Activated CD4-positive, alpha-beta T cell treated with anti-CD3 and anti-CD28 coated beads, Interleukin-2, amount 10 ng/mL, durations not matched to agents 24 days and 14 days (primary cell): ENCODE results near the gene WDR47. TPM values are rescaled to one million over a fixed set of nuclear protein-coding genes. Genes with fewer than 3 reads are reported as not detected.
"Not testable (repeated sequence)": the region's sequence is repeated elsewhere in the genome, so short reads cannot be mapped to it uniquely, and the experiment has no call there.

Source experiments
- DNase-seq: peaks from one replicate; pipeline ENCODE4 v3.0.0; 2022
- H3K27ac Mint-ChIP-seq: one replicate; pipeline ENCODE4 v1.8.0; 2022; ENCODE audit warnings: mild to moderate bottlenecking, mixed read lengths
- H3K27me3 Mint-ChIP-seq: one replicate; pipeline ENCODE4 v1.8.0; 2022; ENCODE audit warnings: mixed read lengths
- H3K36me3 Mint-ChIP-seq: one replicate; pipeline ENCODE4 v1.8.0; 2022; ENCODE audit warnings: low read depth, mild to moderate bottlenecking, mixed read lengths
- H3K4me1 Mint-ChIP-seq: one replicate; pipeline ENCODE4 v1.8.0; 2021; ENCODE audit warnings: mixed read lengths
- H3K4me3 Mint-ChIP-seq: one replicate; pipeline ENCODE4 v1.8.0; 2022; ENCODE audit warnings: mild to moderate bottlenecking, moderate library complexity, mixed read lengths
- H3K9me3 Mint-ChIP-seq: one replicate; pipeline ENCODE4 v1.8.0; 2021; ENCODE audit warnings: mixed read lengths
- intact Hi-C: fragments of 100-400 bp; cut with micrococcal nuclease; formaldehyde crosslinking; loops from one replicate; pipeline ENCODE4 v1.15.1; 2023
- total RNA-seq: library from RNA; stranded (reverse); gene quantifications from 2 replicates; pipeline ENCODE4 v1.2.3, GENCODE V29; 2022

WDR47 gene
- total RNA-seq, 1 donor from 2014 or later, result 14.0 TPM

DNA sequence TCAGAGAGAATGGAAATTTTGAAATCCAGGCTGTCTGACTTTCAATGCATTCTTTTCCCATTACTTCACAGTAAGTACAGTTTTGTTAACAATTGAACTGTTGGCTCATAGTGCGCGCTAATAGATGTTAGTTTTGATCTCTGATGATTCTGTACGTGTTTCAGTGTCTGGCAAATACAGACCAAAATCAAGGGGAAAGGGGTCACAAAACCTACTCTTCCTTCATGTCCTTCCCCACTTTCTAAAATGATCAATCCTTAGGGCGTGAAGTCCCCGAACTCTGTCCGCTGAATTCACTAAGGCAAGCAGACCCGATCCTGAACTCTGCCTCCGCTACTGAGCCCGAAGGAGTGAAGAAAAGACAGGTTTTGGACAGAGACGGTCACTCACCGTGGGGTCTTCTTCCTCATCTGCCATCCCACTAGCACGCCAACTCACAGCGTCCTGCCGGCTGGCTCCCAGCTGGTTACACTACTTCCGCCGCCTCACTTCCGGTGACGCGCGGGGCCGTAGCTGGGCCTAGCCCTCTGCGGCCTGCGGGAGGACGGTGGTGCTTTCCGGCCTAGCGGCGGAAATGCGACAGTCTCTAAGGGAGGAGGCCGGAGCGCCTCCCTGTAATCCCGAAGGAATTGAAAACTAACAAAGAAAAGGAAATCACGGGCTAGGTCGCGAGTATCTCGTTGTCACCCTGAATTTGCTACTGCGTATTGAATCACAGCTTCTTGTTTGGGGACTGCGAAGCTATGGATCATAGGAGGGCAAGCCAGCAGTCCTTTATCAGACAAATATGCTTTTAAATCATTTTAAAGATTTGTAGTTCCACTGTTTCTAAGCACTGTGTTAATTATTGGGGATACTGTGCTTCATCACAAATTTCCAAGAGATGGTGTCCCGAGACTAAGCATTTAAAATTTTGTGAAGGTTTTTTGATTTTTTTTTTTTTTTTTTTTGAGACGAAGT lies 33.9 kb upstream of the WDR47 start, which contains the start of gene TAF13:
TAF13 (minus strand) TSS at position 473 of the 960 bp plus-strand sequence; CDS start at position 417, 56 bp downstream.
- peaks cover 12% of the 10 kb centered on the region for H3K36me3 Mint-ChIP-seq
- DNase-seq, result peak; percentile 97
- H3K27ac Mint-ChIP-seq, result peak within 1 kb of the TSS; percentile 92
- peaks cover 10% of the 10 kb centered on the region for H3K4me1 Mint-ChIP-seq
- H3K9me3 Mint-ChIP-seq, result no peaks in the 10 kb centered on the region
- intact Hi-C loops, result loop anchor here (1.0 kb wide), 4 partner anchors 14 to 113 kb away; partner anchors contain the start of genes CLCC1, TMEM167B and WDR47
- H3K27me3 Mint-ChIP-seq, result no peaks in the 10 kb centered on the region
- peak within 1 kb of the TSS; percentile 93 for H3K4me3 Mint-ChIP-seq

DNA sequence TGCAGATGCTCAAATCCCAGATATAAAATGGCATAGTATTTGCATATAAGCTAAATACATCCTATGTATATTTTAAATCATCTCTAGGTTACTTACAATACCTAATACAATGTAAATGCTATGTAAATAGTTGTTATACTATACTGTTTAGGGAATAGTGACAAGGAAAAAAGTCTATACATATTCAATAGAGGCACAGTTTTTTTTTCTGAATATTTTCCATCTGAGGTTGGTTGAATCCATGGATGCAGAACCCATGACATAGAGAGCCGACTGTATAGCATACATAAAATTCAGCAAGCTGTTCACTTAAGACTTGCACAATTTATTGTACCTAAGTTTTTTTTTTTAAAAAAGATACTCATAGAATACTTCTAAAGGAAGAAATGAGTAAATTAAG lies 27.4 kb upstream of the WDR47 start:
- no peak overlapping the region for H3K4me3 Mint-ChIP-seq
- no peaks in the 10 kb centered on the region for H3K27me3 Mint-ChIP-seq
- intact Hi-C loops, result no loop called here
- H3K36me3 Mint-ChIP-seq, result peaks cover 29% of the 10 kb centered on the region
- H3K4me1 Mint-ChIP-seq, result peaks cover 5% of the 10 kb centered on the region
- no peak for DNase-seq
- H3K27ac Mint-ChIP-seq, result no peak overlapping the region
- no peaks in the 10 kb centered on the region for H3K9me3 Mint-ChIP-seq

DNA sequence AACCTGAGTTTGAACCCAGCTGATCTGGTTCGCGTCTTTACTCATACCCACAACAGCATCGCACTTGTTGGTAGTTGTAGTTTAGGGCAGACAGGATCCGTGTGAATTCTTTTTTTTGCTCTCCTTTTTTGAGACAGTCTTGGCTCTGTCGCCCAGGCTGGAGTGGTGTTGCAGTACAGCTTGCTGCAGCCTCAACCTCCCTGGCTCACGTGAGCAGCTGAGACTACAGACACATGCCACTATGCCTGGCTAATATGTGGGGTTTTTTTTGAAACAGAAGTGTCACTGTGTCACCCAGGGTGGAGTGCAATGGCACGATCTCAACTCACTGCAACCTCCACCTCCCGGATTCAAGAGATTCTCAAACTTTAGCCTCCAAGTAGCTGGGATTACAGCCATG lies 26.0 kb upstream of the WDR47 start:
- no peak overlapping the region for H3K4me3 Mint-ChIP-seq
- H3K27ac Mint-ChIP-seq, result no peak overlapping the region
- intact Hi-C loops, result no loop called here
- peaks cover 28% of the 10 kb centered on the region for H3K36me3 Mint-ChIP-seq
- H3K9me3 Mint-ChIP-seq, result no peaks in the 10 kb centered on the region
- peaks cover 4% of the 10 kb centered on the region for H3K4me1 Mint-ChIP-seq
- DNase-seq, result no peak
- H3K27me3 Mint-ChIP-seq, result no peaks in the 10 kb centered on the region

DNA sequence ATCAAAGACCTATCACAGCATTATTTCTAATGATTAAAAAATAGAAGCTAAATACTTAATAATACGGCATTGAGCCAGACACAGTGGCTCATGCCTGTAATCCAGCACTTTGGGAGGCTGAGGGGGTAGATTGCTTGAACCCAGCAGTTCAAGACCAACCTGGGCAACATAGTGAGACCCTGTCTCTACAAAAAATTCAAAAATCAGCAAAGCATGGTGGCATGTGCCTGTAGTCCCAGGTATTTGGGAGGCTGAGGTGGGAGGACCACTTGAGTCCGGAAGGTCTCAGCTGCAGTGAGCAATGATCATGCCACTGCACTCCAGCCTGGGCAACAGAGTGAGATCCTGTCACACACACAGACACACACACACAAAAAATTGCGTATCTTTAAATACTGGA lies 23.2 kb upstream of the WDR47 start:
- Mint-ChIP-seq H3K27me3 (no peaks in the 10 kb centered on the region), H3K27ac (no peak overlapping the region), H3K9me3 (no peaks in the 10 kb centered on the region), H3K36me3 (peaks cover 20% of the 10 kb centered on the region), H3K4me3 (no peak overlapping the region), H3K4me1 (peaks cover 2% of the 10 kb centered on the region)
- intact Hi-C loops, result no loop called here
- DNase-seq, result no peak

DNA sequence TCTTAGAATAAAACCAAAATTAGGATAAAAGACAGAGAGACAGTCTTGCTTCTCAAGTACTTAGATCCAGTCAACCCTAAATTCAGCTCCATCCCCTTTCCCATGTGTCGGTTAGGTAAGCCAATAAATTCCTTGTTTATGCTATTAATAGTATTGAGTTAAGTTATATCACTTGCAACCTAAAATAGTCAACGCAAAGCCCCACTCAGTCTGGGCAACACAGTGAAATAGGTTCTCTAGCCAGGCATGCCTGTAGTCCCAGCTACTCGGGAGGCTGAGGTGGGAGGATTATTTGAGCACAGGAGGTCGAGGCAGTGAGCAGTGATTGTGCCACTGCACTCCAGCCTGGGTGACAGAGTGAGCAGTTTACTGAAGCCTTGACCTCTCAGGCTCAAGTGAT lies 19.3 kb upstream of the WDR47 start:
- Mint-ChIP-seq H3K9me3 (no peaks in the 10 kb centered on the region), H3K4me1 (no peaks in the 10 kb centered on the region), H3K4me3 (no peak overlapping the region), H3K27ac (no peak overlapping the region), H3K27me3 (no peaks in the 10 kb centered on the region), H3K36me3 (peaks cover 13% of the 10 kb centered on the region)
- DNase-seq, result no peak
- intact Hi-C loops, result no loop called here

DNA sequence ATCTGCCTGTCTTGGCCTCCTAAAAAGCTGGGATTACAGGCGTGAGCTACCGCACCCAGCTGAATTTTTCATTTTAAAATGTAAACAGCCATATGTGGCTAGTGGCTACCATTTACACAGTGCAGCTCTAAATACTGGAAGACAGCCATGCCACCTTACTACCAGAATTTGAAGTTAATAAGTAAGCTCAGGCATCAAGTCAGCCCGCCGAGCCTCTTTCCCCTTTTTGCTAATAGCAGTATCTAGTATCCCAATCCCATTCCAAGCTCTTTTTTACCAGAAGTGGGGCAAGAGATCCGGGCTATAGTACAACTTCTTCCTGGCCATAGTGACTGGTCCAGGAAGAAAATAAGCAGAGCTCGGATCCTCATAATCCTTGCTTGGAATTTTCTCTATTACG lies 18.8 kb upstream of the WDR47 start:
- Mint-ChIP-seq H3K27ac (no peak overlapping the region), H3K4me1 (no peaks in the 10 kb centered on the region), H3K4me3 (no peak overlapping the region), H3K9me3 (no peaks in the 10 kb centered on the region), H3K27me3 (no peaks in the 10 kb centered on the region), H3K36me3 (peaks cover 11% of the 10 kb centered on the region)
- intact Hi-C loops, result no loop called here
- DNase-seq, result no peak

DNA sequence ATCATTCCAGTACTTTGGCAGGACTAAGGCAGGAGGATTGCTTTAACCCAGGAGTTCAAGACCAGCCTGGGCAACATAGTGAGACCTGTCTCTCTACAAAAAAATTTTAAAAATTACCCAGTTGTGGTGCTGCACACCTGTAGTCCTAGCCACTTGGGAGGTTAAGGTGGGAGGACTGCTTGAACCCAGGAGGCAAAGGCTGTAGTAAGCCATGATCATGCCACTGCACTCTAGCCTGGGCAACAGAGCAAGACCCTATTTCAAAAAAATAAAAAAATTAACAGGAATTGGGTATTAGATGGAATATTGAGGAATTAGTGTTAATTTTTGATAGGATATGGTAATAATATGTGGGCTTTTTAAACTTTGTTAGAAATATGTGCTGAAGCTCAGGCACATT lies 17.1 kb upstream of the WDR47 start:
- H3K27ac Mint-ChIP-seq, result no peak overlapping the region
- no peaks in the 10 kb centered on the region for H3K4me1 Mint-ChIP-seq
- H3K9me3 Mint-ChIP-seq, result no peaks in the 10 kb centered on the region
- no peak overlapping the region for H3K4me3 Mint-ChIP-seq
- peaks cover 2% of the 10 kb centered on the region for H3K36me3 Mint-ChIP-seq
- DNase-seq, result no peak
- intact Hi-C loops, result no loop called here
- no peaks in the 10 kb centered on the region for H3K27me3 Mint-ChIP-seq

DNA sequence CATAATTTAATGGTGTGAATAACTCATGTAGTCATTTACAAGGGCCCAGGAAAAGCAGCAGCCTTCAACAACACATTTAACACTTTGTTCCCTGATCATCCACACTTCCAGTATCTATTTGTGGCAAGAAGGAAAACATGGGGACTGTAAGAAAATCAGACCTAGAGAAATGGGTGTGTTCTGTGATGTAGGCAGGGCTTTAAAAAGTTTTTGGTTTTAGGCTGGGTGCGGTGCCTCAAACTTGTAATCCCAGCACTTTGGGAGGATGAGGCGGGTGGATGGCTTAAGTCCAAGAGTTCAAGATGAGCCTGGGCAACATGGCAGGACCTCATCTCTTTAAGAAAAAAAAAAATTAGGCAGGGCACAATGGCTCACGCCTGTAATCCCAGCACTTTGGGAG lies 14.2 kb upstream of the WDR47 start:
- H3K4me1 Mint-ChIP-seq, result no peaks in the 10 kb centered on the region
- H3K9me3 Mint-ChIP-seq, result no peaks in the 10 kb centered on the region
- intact Hi-C loops, result no loop called here
- H3K4me3 Mint-ChIP-seq, result no peak overlapping the region
- H3K27me3 Mint-ChIP-seq, result no peaks in the 10 kb centered on the region
- no peak overlapping the region for H3K27ac Mint-ChIP-seq
- H3K36me3 Mint-ChIP-seq, result no peaks in the 10 kb centered on the region
- no peak for DNase-seq

DNA sequence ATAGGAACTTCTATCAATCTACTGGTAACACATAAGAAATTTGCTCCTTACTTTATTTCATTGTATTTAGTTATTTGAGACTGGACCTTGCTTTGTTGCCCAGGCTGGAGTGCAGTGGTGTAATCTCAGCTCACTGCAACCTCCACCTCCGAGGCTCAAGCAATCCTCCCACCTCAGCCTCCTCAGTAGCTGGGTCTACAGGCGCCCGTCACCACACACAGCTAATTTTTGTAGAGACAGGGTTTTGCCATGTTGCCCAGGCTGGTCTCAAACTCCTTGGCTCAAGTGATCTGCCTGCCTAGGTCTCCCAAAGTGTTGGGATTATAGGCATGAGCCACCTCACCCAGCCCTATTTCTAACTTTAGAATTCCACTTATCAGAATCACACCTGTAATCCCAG lies 10.2 kb upstream of the WDR47 start:
- DNase-seq, intact Hi-C loops, H3K27me3 Mint-ChIP-seq, H3K36me3 Mint-ChIP-seq, H3K4me3 Mint-ChIP-seq, H3K27ac Mint-ChIP-seq, H3K9me3 Mint-ChIP-seq, H3K4me1 Mint-ChIP-seq: not testable (repeated sequence)

DNA sequence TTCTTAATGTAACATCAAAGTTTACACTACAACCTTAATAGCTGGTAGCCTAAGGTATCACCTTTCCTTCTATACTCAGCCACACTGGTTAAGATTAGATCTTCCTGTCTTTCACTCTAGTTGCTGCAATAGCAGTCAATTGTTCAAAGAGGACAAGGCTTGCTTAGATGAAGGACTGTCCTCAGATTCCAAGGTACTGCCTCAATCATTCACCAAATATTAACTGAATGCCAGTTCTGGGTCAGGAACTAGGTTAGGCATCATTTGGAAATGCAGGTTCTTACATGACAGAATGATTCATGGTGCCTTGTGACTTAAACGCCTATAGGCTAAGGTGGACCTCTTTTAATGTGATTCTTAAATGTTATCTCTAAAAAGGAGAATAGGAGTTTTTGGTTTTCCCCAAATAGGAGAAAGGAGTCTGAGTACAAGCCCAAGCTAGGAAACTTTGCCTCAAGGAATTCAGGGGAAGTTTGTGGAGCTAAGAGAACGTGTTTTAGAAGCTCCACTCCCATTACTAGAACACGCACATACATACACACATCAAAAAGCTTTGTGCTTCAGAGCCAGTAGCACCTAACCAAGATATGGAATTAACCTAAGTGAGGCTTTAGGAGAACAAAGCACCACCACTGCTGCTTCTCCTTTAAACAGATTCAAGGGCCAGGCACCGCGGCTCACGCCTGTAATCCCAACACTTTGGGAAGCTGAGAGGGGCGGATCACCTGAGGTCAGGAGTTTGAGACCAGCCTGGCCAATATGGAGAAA lies 8.5 kb upstream of the WDR47 start:
- Mint-ChIP-seq H3K27ac (no peak overlapping the region), H3K36me3 (no peaks in the 10 kb centered on the region), H3K9me3 (no peaks in the 10 kb centered on the region), H3K4me3 (no peak overlapping the region), H3K27me3 (peaks cover 14% of the 10 kb centered on the region), H3K4me1 (no peaks in the 10 kb centered on the region)
- no peak for DNase-seq
- intact Hi-C loops, result no loop called here

DNA sequence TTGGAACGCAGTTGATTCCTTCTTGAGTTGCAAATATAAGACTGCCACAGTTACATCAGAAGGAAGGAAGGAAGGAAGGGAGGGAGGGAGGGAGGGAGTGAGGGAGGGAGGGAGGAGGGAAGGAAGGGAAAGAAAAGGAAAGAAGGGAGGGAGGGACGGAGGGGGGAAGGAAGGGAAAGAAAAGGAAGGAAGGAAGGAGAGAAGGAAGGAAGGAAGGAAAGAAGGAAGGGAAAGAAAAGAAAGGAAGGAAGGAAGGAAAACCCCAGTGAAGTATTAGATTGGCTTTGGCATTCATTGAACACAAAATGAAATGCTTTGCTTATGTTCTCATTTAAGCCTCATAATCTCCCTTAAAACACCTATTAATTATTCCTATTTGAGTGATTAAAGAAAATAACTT lies 6.4 kb upstream of the WDR47 start:
- H3K4me3 Mint-ChIP-seq, result no peak overlapping the region
- intact Hi-C loops, result no loop called here
- no peaks in the 10 kb centered on the region for H3K4me1 Mint-ChIP-seq
- H3K9me3 Mint-ChIP-seq, result no peaks in the 10 kb centered on the region
- H3K27me3 Mint-ChIP-seq, result peaks cover 19% of the 10 kb centered on the region
- H3K36me3 Mint-ChIP-seq, result no peaks in the 10 kb centered on the region
- H3K27ac Mint-ChIP-seq, result no peak overlapping the region
- DNase-seq, result no peak

DNA sequence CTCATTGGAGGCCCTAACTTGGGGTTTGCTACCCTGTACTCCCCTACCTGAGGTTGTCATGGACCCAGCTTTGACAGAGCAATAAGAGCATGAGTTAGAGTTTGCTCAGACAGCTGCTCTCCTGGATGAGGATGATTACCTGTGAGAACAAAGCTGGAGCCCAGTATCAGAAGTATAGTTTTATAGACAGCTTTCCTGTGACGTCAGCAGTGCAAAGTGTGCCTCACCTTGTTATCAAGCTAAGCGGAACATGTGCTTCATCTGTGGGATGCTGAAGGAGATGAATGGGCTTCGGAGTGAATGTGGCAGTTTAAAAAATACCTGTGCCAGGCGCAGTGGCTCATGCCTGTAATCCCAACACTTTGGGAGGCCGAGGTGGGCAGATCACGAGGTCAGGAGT lies 5.4 kb upstream of the WDR47 start:
- intact Hi-C loops, result no loop called here
- Mint-ChIP-seq H3K27ac (no peak overlapping the region), H3K4me1 (peaks cover 3% of the 10 kb centered on the region), H3K4me3 (no peak overlapping the region), H3K36me3 (no peaks in the 10 kb centered on the region), H3K27me3 (peaks cover 19% of the 10 kb centered on the region), H3K9me3 (no peaks in the 10 kb centered on the region)
- DNase-seq, result no peak

DNA sequence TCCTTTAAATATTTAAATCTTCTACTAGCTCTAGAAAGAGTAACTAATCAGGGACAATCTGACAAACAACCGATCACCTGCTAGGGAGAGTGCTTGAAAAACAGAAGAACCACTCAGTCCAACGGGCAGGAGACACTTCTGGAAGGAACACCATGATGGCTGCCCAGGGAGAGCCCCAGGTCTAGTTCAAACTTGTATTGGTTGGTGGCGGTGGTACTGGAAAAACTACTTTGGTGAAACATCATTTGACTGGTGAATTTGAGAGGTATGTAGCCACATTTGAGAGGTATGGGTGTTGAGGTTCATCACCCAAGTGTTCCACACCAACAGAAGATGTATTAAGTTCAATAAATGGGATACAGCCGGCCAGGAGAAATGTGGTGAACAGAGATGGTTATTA lies 4.8 kb upstream of the WDR47 start:
- no peak for DNase-seq
- H3K4me1 Mint-ChIP-seq, result peaks cover 4% of the 10 kb centered on the region
- H3K9me3 Mint-ChIP-seq, result no peaks in the 10 kb centered on the region
- H3K36me3 Mint-ChIP-seq, result no peaks in the 10 kb centered on the region
- no peak overlapping the region for H3K27ac Mint-ChIP-seq
- peaks cover 19% of the 10 kb centered on the region for H3K27me3 Mint-ChIP-seq
- intact Hi-C loops, result no loop called here
- no peak overlapping the region for H3K4me3 Mint-ChIP-seq

DNA sequence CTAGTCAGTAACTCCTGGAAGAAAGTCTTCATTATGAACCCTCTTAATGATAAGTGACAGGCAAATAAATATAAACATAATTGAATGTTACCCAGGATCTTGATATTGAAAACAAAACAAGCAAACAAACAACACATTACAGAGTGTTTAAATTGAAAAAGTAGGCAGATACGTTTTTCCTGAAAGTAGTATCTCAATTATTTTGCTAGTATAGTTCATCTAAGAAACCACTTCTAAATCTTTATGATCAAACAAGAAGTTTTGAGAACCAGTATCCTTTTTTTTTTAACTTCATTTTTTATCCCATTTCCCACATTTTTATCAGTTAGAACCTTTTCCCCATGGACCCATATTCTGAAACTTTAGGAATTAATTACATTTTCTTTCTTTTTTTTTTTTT lies 3.7 kb upstream of the WDR47 start:
- Mint-ChIP-seq H3K36me3 (no peaks in the 10 kb centered on the region), H3K4me3 (no peak overlapping the region), H3K27me3 (peaks cover 16% of the 10 kb centered on the region)

More for the DNA sequence above, 3.7 kb upstream of the WDR47 start:
- Mint-ChIP-seq H3K4me1 (peaks cover 8% of the 10 kb centered on the region), H3K9me3 (no peaks in the 10 kb centered on the region), H3K27ac (no peak overlapping the region)
- no peak for DNase-seq
- intact Hi-C loops, result no loop called here
